ENCODE data around the gene POLDIP2.

Gene POLDIP2

DNA sequence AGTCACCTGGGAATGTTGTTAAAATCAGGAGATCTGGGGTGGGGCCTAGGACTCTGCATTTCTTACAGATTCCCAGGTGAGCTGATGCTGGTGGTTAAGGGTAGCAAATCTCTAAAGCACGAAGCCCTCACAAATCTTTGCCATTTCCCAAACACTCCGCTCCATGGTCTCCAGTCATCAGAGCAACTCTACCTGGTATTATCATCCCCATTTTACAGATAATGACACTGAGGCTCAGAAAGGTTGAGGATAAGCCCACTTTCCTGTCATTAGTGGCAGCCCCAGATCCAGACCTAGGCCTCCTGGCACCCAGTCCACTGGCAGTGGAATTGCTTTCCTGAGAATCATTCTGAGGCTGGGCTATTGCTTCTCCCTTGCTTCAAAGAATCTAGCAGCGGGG, 39.9 kb upstream of the POLDIP2 start:
- no peak overlapping the region for H3K4me3 Mint-ChIP-seq
- no peaks in the 10 kb centered on the region for H3K27me3 Mint-ChIP-seq (ENCODE audit: low read depth)
- no peaks in the 10 kb centered on the region for H3K4me1 Mint-ChIP-seq
- TF ChIP-seq, protein P1, sequence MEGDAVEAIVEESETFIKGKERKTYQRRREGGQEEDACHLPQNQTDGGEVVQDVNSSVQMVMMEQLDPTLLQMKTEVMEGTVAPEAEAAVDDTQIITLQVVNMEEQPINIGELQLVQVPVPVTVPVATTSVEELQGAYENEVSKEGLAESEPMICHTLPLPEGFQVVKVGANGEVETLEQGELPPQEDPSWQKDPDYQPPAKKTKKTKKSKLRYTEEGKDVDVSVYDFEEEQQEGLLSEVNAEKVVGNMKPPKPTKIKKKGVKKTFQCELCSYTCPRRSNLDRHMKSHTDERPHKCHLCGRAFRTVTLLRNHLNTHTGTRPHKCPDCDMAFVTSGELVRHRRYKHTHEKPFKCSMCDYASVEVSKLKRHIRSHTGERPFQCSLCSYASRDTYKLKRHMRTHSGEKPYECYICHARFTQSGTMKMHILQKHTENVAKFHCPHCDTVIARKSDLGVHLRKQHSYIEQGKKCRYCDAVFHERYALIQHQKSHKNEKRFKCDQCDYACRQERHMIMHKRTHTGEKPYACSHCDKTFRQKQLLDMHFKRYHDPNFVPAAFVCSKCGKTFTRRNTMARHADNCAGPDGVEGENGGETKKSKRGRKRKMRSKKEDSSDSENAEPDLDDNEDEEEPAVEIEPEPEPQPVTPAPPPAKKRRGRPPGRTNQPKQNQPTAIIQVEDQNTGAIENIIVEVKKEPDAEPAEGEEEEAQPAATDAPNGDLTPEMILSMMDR (IDR thresholded peaks at IDR 0.05; ENCODE audit: unreplicated experiment in 3 of 3), result no peak
- peaks cover 16% of the 10 kb centered on the region for H3K36me3 Mint-ChIP-seq (ENCODE audit: low read depth)
- no peaks in the 10 kb centered on the region for H3K9me3 Mint-ChIP-seq
- H3K27ac Mint-ChIP-seq, result no peak overlapping the region

DNA sequence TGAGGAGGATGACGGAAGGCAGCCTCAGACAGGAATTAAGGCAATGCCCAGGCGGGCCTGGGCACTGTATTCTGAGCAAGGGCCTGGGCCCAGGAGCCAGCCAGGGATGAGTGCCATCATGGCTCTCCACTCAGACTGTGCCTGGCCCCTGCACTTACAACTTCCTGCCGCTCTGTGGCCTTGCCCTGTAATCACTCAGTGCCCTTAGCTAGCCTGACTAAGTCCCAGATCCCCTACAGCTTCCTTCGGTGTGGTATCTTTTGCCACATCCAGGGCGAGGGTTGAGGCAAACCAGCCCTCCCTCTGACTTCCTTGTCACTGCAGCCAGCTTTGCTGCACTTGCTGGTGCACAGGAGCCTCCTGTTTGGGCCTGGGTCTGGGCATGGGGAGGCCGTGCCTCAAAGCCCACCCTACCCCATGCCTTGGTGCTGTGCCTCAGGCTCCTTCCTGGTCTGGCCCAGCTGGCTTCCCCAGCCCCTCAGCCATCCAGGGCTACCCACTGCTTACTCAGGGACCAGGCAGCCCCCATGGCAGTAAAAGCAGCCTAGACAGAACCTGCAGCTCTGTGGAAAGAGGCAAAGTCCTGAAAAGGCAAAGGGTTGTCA, 39.4 kb upstream of the POLDIP2 start:
- no peak overlapping the region for H3K27ac Mint-ChIP-seq
- H3K27me3 Mint-ChIP-seq (ENCODE audit: low read depth), result no peaks in the 10 kb centered on the region
- H3K9me3 Mint-ChIP-seq, result no peaks in the 10 kb centered on the region
- H3K4me3 Mint-ChIP-seq, result no peak overlapping the region
- H3K36me3 Mint-ChIP-seq (ENCODE audit: low read depth), result peaks cover 12% of the 10 kb centered on the region
- TF ChIP-seq, protein P1 (IDR thresholded peaks at IDR 0.05; ENCODE audit: unreplicated experiment in 3 of 3), result no peak
- H3K4me1 Mint-ChIP-seq, result no peaks in the 10 kb centered on the region

DNA sequence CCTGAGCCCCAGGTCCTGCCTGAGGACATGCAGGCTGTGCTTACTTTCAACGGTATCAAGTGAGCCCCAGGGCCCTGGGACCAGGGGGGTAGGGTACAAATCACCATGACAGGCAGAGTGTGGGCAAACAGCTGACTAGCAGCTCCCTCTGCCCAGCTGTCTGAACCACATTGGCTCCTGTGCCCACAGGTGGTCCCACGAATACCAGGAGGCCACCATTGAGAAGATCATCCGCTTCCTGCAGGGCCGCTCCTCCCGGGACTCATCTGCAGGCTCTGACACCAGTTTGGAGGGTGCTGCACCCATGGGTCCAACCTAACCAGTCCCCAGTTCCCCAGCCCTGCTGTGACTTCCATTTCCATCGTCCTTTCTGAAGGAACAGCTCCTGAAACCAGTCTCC, 38.6 kb upstream of the POLDIP2 start:
- no peaks in the 10 kb centered on the region for H3K9me3 Mint-ChIP-seq
- no peak overlapping the region for H3K4me3 Mint-ChIP-seq
- peaks cover 18% of the 10 kb centered on the region for H3K36me3 Mint-ChIP-seq (ENCODE audit: low read depth)
- TF ChIP-seq, protein P1 (IDR thresholded peaks at IDR 0.05; ENCODE audit: unreplicated experiment in 3 of 3), result no peak
- no peaks in the 10 kb centered on the region for H3K27me3 Mint-ChIP-seq (ENCODE audit: low read depth)
- no peak overlapping the region for H3K27ac Mint-ChIP-seq
- H3K4me1 Mint-ChIP-seq, result no peaks in the 10 kb centered on the region

DNA sequence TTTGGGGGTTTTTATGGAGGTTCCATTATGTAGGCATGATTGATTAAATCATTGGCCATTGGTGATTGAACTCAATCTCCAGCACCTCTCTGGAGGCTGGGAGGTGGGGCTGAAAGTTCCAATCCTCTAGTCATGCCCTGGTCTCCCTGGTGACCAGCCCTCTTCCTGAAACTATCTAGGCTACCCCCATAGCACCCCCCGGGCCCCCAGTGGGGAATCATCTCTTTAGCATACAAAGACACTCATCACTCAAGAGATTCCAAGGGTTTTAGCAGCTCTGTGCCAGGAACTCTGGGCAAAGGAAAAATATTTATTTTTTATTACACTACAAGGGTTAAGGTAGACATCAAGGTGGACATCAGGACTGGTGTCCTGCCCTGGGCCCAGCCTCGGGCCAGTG, 38.1 kb upstream of the POLDIP2 start:
- TF ChIP-seq, protein P1 (IDR thresholded peaks at IDR 0.05; ENCODE audit: unreplicated experiment in 3 of 3), result no peak
- no peaks in the 10 kb centered on the region for H3K9me3 Mint-ChIP-seq
- H3K4me1 Mint-ChIP-seq, result no peaks in the 10 kb centered on the region
- H3K4me3 Mint-ChIP-seq, result no peak overlapping the region
- H3K27ac Mint-ChIP-seq, result no peak overlapping the region
- H3K36me3 Mint-ChIP-seq (ENCODE audit: low read depth), result peaks cover 24% of the 10 kb centered on the region
- H3K27me3 Mint-ChIP-seq (ENCODE audit: low read depth), result no peaks in the 10 kb centered on the region

DNA sequence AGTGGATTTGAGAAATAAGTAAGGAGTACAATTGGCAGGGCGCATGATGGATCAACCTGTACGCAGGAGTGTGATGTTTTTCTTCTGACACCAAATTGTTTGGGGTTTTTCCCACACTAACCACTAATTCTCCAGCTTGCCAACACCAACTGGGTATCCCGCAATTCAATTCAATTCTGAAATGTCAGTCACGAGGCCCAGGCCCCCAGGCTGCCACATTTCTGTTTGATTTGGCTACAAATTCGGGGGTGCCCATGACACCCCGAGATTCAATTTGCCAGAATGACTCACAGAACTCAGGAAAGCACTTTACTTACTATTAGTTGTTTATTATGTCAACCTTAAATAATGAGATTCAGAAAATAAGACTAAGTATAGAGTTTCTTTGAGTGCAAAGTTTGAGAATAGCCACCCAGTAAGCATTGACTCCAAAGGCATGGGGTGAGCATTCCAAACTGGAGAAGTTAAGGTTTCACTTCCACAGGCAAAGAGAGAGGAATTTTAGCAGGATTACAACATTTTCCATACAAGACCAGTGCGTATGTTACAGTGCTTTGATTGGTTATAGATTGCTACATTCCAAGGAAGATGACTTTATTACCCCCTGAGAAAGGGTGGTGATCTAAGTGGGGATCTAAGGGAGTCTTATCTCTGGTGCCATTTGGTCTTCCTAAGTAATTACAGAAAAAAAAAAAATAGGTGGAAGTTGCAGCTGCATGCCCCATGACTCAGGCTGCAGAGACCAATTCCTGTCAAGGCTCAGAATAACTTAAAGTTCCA, 37.2 kb upstream of the POLDIP2 start:
- Mint-ChIP-seq H3K27ac (no peak overlapping the region), H3K9me3 (no peaks in the 10 kb centered on the region), H3K27me3 (ENCODE audit: low read depth) (no peaks in the 10 kb centered on the region), H3K36me3 (ENCODE audit: low read depth) (peaks cover 33% of the 10 kb centered on the region), H3K4me3 (no peak overlapping the region), H3K4me1 (no peaks in the 10 kb centered on the region)
- TF ChIP-seq, protein P1 (IDR thresholded peaks at IDR 0.05; ENCODE audit: unreplicated experiment in 3 of 3), result no peak

DNA sequence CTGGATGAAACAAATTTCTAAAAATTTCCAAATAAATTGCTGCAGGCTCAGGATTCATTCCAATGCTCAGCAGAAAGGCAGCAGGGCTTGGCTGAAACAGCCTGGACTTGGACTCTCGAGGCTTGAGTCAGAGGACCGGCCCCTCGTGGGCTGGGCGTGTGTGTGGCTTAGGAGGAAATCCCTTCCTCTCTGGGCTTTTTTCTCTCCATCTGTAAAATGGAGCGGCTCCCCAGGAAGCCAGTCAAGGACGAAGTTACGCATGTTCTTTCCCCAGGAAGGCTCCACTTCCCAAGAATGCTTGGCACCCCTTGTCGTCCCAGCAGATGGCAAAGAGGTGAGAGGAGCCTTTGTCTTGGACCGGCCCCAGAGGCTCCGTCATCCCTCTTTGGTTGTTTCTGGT, 35.2 kb upstream of the POLDIP2 start:
- no peaks in the 10 kb centered on the region for H3K27me3 Mint-ChIP-seq (ENCODE audit: low read depth)
- TF ChIP-seq, protein P1 (IDR thresholded peaks at IDR 0.05; ENCODE audit: unreplicated experiment in 3 of 3), result no peak
- H3K4me3 Mint-ChIP-seq, result no peak overlapping the region
- no peaks in the 10 kb centered on the region for H3K4me1 Mint-ChIP-seq
- no peak overlapping the region for H3K27ac Mint-ChIP-seq
- no peaks in the 10 kb centered on the region for H3K9me3 Mint-ChIP-seq
- peaks cover 39% of the 10 kb centered on the region for H3K36me3 Mint-ChIP-seq (ENCODE audit: low read depth)

All from nephron (organoid).